ENCODE measurements around the gene KRTAP20-3. TPM values are rescaled to one million over a fixed set of nuclear protein-coding genes. Genes with fewer than 3 reads are reported as not detected.

Gene KRTAP20-3
- total RNA-seq, 1 donor from 2014 or later = not detected

DNA sequence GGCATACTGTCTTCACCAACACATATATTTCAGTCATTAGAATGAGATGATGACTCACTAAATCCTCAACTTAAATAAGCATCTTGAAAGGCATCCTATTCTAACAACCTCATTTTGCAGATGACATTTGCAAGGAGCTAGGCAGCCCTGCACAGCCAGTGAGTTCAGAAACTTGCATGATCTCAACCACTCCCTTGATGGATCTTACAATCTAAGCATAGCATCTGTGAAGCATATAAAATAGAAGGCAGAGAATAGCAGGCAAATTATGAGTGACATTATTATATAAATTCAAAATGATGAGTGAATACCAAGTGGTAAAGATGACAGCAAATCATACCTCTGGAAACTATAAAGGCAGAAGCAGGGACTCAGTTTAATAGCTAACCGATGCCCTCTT, 31.6 kb downstream of the KRTAP20-3 start:
- H3K4me3 Mint-ChIP-seq (ENCODE audit: low read depth) = no peak overlapping the region
- peaks cover 32% of the 10 kb centered on the region for H3K9me3 Mint-ChIP-seq (ENCODE audit: low read depth)
- no peak overlapping the region for H3K27ac Mint-ChIP-seq
- H3K36me3 Mint-ChIP-seq (ENCODE audit: insufficient read depth) = no peaks in the 10 kb centered on the region
- TF ChIP-seq, protein P1, sequence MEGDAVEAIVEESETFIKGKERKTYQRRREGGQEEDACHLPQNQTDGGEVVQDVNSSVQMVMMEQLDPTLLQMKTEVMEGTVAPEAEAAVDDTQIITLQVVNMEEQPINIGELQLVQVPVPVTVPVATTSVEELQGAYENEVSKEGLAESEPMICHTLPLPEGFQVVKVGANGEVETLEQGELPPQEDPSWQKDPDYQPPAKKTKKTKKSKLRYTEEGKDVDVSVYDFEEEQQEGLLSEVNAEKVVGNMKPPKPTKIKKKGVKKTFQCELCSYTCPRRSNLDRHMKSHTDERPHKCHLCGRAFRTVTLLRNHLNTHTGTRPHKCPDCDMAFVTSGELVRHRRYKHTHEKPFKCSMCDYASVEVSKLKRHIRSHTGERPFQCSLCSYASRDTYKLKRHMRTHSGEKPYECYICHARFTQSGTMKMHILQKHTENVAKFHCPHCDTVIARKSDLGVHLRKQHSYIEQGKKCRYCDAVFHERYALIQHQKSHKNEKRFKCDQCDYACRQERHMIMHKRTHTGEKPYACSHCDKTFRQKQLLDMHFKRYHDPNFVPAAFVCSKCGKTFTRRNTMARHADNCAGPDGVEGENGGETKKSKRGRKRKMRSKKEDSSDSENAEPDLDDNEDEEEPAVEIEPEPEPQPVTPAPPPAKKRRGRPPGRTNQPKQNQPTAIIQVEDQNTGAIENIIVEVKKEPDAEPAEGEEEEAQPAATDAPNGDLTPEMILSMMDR (IDR thresholded peaks at IDR 0.05; ENCODE audit: unreplicated experiment) = no peak
- no peaks in the 10 kb centered on the region for H3K4me1 Mint-ChIP-seq (ENCODE audit: low read depth)
- H3K27me3 Mint-ChIP-seq = no peaks in the 10 kb centered on the region
- DNase-seq (ENCODE audit: low spot score, unreplicated experiment) = no peak

DNA sequence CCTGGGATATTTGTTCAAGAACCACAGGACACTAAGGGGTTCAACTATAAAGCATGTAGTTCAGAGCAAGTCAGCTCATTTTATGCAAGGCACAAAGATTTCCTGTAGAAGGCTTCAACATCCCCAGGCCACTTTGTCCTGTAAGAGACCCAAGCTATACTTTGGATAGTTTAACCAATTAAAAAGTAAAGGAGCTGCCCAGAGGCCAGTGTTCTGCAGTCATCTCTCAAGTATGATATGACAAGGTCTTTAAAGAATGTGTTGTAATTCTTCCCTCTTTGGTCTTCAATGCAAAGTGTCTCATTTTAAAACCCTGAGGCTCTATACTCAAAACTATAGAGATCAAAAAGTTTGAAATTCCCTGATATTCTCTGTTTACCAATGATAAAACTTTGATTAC, 34.1 kb downstream of the KRTAP20-3 start:
- no peak for DNase-seq (ENCODE audit: low spot score, unreplicated experiment)
- Mint-ChIP-seq H3K27ac (no peak overlapping the region), H3K4me3 (ENCODE audit: low read depth) (no peak overlapping the region), H3K27me3 (peaks cover 3% of the 10 kb centered on the region), H3K4me1 (ENCODE audit: low read depth) (no peaks in the 10 kb centered on the region), H3K36me3 (ENCODE audit: insufficient read depth) (no peaks in the 10 kb centered on the region), H3K9me3 (ENCODE audit: low read depth) (peaks cover 13% of the 10 kb centered on the region)
- TF ChIP-seq, protein P1 (IDR thresholded peaks at IDR 0.05; ENCODE audit: unreplicated experiment) = no peak

DNA sequence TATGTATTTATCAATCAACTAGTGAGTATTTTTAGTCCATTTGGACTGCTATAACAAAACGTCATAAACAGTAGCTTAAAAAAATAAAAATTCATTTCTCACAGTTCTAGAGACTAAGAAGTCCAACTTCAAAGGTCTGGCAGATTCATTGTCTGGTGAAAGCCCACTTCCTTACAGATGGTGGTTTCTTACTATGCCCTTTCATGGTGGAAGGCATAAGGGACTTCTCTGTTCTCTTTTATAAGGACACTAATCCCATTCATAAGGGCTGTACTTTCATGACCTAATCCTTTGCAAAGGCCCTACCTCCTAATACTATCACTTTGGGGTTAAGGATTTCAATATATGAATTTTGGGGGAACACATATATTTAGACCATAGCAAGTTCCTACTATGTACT, 37.9 kb downstream of the KRTAP20-3 start:
- DNase-seq (ENCODE audit: low spot score, unreplicated experiment) = no peak
- H3K4me1 Mint-ChIP-seq (ENCODE audit: low read depth) = no peaks in the 10 kb centered on the region
- H3K36me3 Mint-ChIP-seq (ENCODE audit: insufficient read depth) = no peaks in the 10 kb centered on the region
- peaks cover 21% of the 10 kb centered on the region for H3K9me3 Mint-ChIP-seq (ENCODE audit: low read depth)
- peaks cover 3% of the 10 kb centered on the region for H3K27me3 Mint-ChIP-seq
- no peak overlapping the region for H3K4me3 Mint-ChIP-seq (ENCODE audit: low read depth)
- H3K27ac Mint-ChIP-seq = no peak overlapping the region
- TF ChIP-seq, protein P1 (IDR thresholded peaks at IDR 0.05; ENCODE audit: unreplicated experiment) = no peak

DNA sequence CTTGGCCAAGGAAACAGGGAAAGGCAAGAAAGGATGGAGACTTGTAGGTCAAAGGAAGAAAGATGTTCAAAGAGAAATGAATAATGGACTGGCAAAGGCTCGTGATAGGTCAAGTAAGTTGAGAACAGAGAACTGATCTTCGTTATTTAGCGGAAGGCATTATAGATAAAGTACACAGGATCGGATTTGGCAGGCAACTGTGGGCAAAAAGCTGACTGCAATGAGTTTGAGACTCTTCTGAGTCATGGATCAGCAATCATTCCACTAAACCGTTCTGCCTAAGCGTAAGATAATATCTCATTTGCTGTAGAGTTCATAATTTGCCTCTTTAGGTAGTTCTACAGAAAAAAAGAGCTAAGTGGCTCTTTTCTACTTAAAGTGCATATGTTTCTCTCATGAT, 41.8 kb downstream of the KRTAP20-3 start:
- Mint-ChIP-seq H3K27ac (no peak overlapping the region), H3K36me3 (ENCODE audit: insufficient read depth) (no peaks in the 10 kb centered on the region), H3K27me3 (peaks cover 3% of the 10 kb centered on the region), H3K4me3 (ENCODE audit: low read depth) (no peak overlapping the region), H3K4me1 (ENCODE audit: low read depth) (no peaks in the 10 kb centered on the region), H3K9me3 (ENCODE audit: low read depth) (peaks cover 14% of the 10 kb centered on the region)
- TF ChIP-seq, protein P1 (IDR thresholded peaks at IDR 0.05; ENCODE audit: unreplicated experiment) = no peak
- no peak for DNase-seq (ENCODE audit: low spot score, unreplicated experiment)

DNA sequence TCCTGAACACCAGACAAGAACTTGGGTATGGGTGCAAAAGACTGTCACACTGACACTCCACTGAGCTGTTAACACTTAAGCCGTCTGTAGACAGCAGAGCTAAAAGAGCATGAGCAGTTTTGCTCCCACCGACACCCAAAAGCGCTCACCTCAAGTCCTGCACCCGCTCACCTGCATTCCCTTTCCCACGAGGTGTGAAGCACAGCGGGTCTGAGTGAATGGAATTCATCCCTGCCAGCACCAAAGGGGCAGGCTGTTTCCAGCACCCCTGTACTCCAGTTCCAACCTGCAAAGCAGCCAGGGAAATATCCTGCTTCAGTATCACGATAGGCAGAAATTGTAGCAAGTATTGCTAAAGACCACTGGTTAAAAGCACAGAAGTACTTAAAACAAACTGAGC, 47.2 kb downstream of the KRTAP20-3 start:
- DNase-seq (ENCODE audit: low spot score, unreplicated experiment) = no peak
- H3K4me1 Mint-ChIP-seq (ENCODE audit: low read depth) = no peaks in the 10 kb centered on the region

More for the DNA sequence above, 47.2 kb downstream of the KRTAP20-3 start:
- peaks cover 4% of the 10 kb centered on the region for H3K9me3 Mint-ChIP-seq (ENCODE audit: low read depth)
- H3K27me3 Mint-ChIP-seq = peaks cover 3% of the 10 kb centered on the region
- TF ChIP-seq, protein P1 (IDR thresholded peaks at IDR 0.05; ENCODE audit: unreplicated experiment) = no peak
- no peaks in the 10 kb centered on the region for H3K36me3 Mint-ChIP-seq (ENCODE audit: insufficient read depth)
- H3K27ac Mint-ChIP-seq = no peak overlapping the region
- H3K4me3 Mint-ChIP-seq (ENCODE audit: low read depth) = no peak overlapping the region

Other genes starting within 250 kb of the KRTAP20-3 start
- gene KRTAP13-1, start 246.8 kb upstream of the KRTAP20-3 start, total RNA-seq = not detected in 2 replicates
- gene KRTAP13-3, start 216.9 kb upstream of the KRTAP20-3 start, total RNA-seq = not detected in 2 replicates
- not detected in 2 replicates for gene KRTAP13-4, start 212.6 kb upstream of the KRTAP20-3 start, total RNA-seq
- gene KRTAP15-1, start 202.6 kb upstream of the KRTAP20-3 start, total RNA-seq = not detected in 2 replicates
- not detected in 2 replicates for gene KRTAP19-1, start 162.5 kb upstream of the KRTAP20-3 start, total RNA-seq
- not detected in 2 replicates for gene KRTAP19-2, start 155.4 kb upstream of the KRTAP20-3 start, total RNA-seq
- not detected in 2 replicates for gene KRTAP19-3, start 150.9 kb upstream of the KRTAP20-3 start, total RNA-seq
- gene KRTAP19-4, start 145.7 kb upstream of the KRTAP20-3 start, total RNA-seq = not detected in 2 replicates
- gene KRTAP19-5, start 140.7 kb upstream of the KRTAP20-3 start, total RNA-seq = not detected in 2 replicates
- gene KRTAP19-6, start 101.0 kb upstream of the KRTAP20-3 start, total RNA-seq = not detected in 2 replicates
- gene KRTAP19-7, start 81.5 kb upstream of the KRTAP20-3 start, total RNA-seq = not detected in 2 replicates
- gene KRTAP22-2, start 52.5 kb upstream of the KRTAP20-3 start, total RNA-seq = not detected in 2 replicates
- gene KRTAP6-3, start 50.4 kb upstream of the KRTAP20-3 start, total RNA-seq = not detected in 2 replicates
- not detected in 2 replicates for gene KRTAP6-2, start 44.0 kb upstream of the KRTAP20-3 start, total RNA-seq
- not detected in 2 replicates for gene KRTAP22-1, start 41.8 kb upstream of the KRTAP20-3 start, total RNA-seq
- gene KRTAP6-1, start 28.9 kb upstream of the KRTAP20-3 start, total RNA-seq = not detected in 2 replicates
- not detected in 2 replicates for gene KRTAP20-1, start 26.4 kb upstream of the KRTAP20-3 start, total RNA-seq
- gene KRTAP20-4, start 22.2 kb upstream of the KRTAP20-3 start, total RNA-seq = not detected in 2 replicates
- not detected in 2 replicates for gene KRTAP20-2, start 7.7 kb upstream of the KRTAP20-3 start, total RNA-seq
- not detected in 2 replicates for gene KRTAP21-3, start 75.9 kb downstream of the KRTAP20-3 start, total RNA-seq
- gene KRTAP21-2, start 104.4 kb downstream of the KRTAP20-3 start, total RNA-seq = not detected in 2 replicates
- not detected in 2 replicates for gene KRTAP21-1, start 112.6 kb downstream of the KRTAP20-3 start, total RNA-seq
- gene KRTAP8-1, start 170.4 kb downstream of the KRTAP20-3 start, total RNA-seq = not detected in 2 replicates
- not detected in 2 replicates for gene KRTAP7-1, start 186.9 kb downstream of the KRTAP20-3 start, total RNA-seq
- not detected in 2 replicates for gene KRTAP11-1, start 238.7 kb downstream of the KRTAP20-3 start, total RNA-seq